T-helper 2 cell treated with Interferon-gamma antibody and Interleukin-4, amounts not matched to agents 100 ng/mL and 5 ng/mL, for 36 hours (primary cell): ENCODE results near the gene CHMP6. TPM values are rescaled to one million over a fixed set of nuclear protein-coding genes. Genes with fewer than 3 reads are reported as not detected.

Experiments used
- intact Hi-C: fragments of 100-400 bp; cut with micrococcal nuclease; formaldehyde crosslinking; loops from one replicate; pipeline ENCODE4 v1.15.1; 2023
- total RNA-seq: library from RNA; stranded (reverse); gene quantifications from 2 replicates; pipeline ENCODE4 v1.2.3, GENCODE V29; 2022

CHMP6 gene
- total RNA-seq, 1 donor from 2014 or later, result 39.6 TPM

GRCh38 chr17:80990921-80991644 is 558 bp upstream of the CHMP6 start:
- intact Hi-C loops, result loop anchor here (10.0 kb wide), 1 partner anchor 494 kb away; no protein-coding TSS in a partner anchor

GRCh38 chr17:80992077-80992947 is 671 bp downstream of the CHMP6 start:
- intact Hi-C loops, result loop anchor here (10.0 kb wide), 1 partner anchor 492 kb away; no protein-coding TSS in a partner anchor

- intact Hi-C loops, result loop anchor here (10.0 kb wide), 1 partner anchor 492 kb away; no protein-coding TSS in a partner anchor
Measured at GRCh38 chr17:80992948-80993624, 1.4 kb downstream of the CHMP6 start.

- intact Hi-C loops, result loop anchor here (10.0 kb wide), 1 partner anchor 490 kb away; no protein-coding TSS in a partner anchor
Measured at GRCh38 chr17:80995131-80995530, 3.5 kb downstream of the CHMP6 start.

GRCh38 chr17:80996422-80997305 is 5.0 kb downstream of the CHMP6 start:
- intact Hi-C loops, result loop anchor here (10.0 kb wide), 1 partner anchor 488 kb away; no protein-coding TSS in a partner anchor

GRCh38 chr17:80997424-80998117 is 5.9 kb downstream of the CHMP6 start:
- intact Hi-C loops, result loop anchor here (10.0 kb wide), 1 partner anchor 487 kb away; no protein-coding TSS in a partner anchor

GRCh38 chr17:80998118-80998747 is 6.6 kb downstream of the CHMP6 start:
- intact Hi-C loops, result loop anchor here (10.0 kb wide), 1 partner anchor 487 kb away; no protein-coding TSS in a partner anchor

GRCh38 chr17:80998748-80999535 is 7.3 kb downstream of the CHMP6 start:
- intact Hi-C loops, result loop anchor here (10.0 kb wide), 1 partner anchor 486 kb away; no protein-coding TSS in a partner anchor

- intact Hi-C loops, result loop anchor here (10.0 kb wide), 1 partner anchor 485 kb away; no protein-coding TSS in a partner anchor
Measured at GRCh38 chr17:80999536-81000333, 8.1 kb downstream of the CHMP6 start.

- intact Hi-C loops, result no loop called here
Measured at GRCh38 chr17:81000334-81000630, 8.6 kb downstream of the CHMP6 start.

GRCh38 chr17:81000631-81001357 is 9.2 kb downstream of the CHMP6 start:
- intact Hi-C loops, result no loop called here

GRCh38 chr17:81002013-81002384 is 10.4 kb downstream of the CHMP6 start:
- intact Hi-C loops, result no loop called here

GRCh38 chr17:81002409-81003361 is 11.0 kb downstream of the CHMP6 start:
- intact Hi-C loops, result no loop called here

GRCh38 chr17:81003711-81004475 is 12.3 kb downstream of the CHMP6 start:
- intact Hi-C loops, result no loop called here

- intact Hi-C loops, result no loop called here
Measured at GRCh38 chr17:81006891-81007290, 15.2 kb downstream of the CHMP6 start.
